Activated CD4-positive, alpha-beta T cell treated with anti-CD3 and anti-CD28 coated beads, Interleukin-10, Interleukin-2, amounts not matched to agents 100 ng/mL and 50 ng/mL, durations not matched to agents 16 hours and 8 hours (primary cell): ENCODE results near the gene MAGEA9B.
"Not testable (repeated sequence)": the region's sequence is repeated elsewhere in the genome, so short reads cannot be mapped to it uniquely, and the experiment has no call there.

Experiments used
- DNase-seq: peaks from one replicate; pipeline ENCODE4 v3.0.0-alpha.2; 2020

Gene MAGEA9B

GRCh38 chrX:149533999-149534398 is 53.3 kb downstream of the MAGEA9B start:
- DNase-seq: not testable (repeated sequence)

GRCh38 chrX:149532868-149533267 is 54.4 kb downstream of the MAGEA9B start:
- not testable (repeated sequence) for DNase-seq
